Breast epithelium (tissue), 3 donors: ENCODE data around the gene RAPH1.

Experiments
- CTCF ChIP-seq, 3 donors: fragments of 450-650 bp; IDR thresholded peaks; one replicate each; pipeline ENCODE4 v1.5.1; 2016 to 2017; ENCODE audit warnings: antibody characterized with exemption in 3 of 3, mild to moderate bottlenecking in 3 of 3, moderate library complexity in 3 of 3
- POLR2A ChIP-seq: fragments of 450-650 bp; IDR thresholded peaks from one replicate; pipeline ENCODE4 v1.6.1; 2016; ENCODE audit warnings: antibody characterized with exemption, mild to moderate bottlenecking, moderate library complexity
- POLR2AphosphoS5 ChIP-seq, 3 donors: sonication (generic); formaldehyde crosslinking; IDR thresholded peaks; one replicate each; pipeline ENCODE4 v1.6.1; 2017; ENCODE audit warnings: antibody characterized with exemption in 3 of 3

GRCh38 chr2:203462308-203462707 lies 72.8 kb downstream of the RAPH1 start:
- TF ChIP-seq CTCF (IDR thresholded peaks at IDR 0.05) (no peak), POLR2A (no peak), POLR2AphosphoS5 (IDR thresholded peaks at IDR 0.05) (no peak)
